ENCODE results near the gene SIRT3.

Gene SIRT3

DNA sequence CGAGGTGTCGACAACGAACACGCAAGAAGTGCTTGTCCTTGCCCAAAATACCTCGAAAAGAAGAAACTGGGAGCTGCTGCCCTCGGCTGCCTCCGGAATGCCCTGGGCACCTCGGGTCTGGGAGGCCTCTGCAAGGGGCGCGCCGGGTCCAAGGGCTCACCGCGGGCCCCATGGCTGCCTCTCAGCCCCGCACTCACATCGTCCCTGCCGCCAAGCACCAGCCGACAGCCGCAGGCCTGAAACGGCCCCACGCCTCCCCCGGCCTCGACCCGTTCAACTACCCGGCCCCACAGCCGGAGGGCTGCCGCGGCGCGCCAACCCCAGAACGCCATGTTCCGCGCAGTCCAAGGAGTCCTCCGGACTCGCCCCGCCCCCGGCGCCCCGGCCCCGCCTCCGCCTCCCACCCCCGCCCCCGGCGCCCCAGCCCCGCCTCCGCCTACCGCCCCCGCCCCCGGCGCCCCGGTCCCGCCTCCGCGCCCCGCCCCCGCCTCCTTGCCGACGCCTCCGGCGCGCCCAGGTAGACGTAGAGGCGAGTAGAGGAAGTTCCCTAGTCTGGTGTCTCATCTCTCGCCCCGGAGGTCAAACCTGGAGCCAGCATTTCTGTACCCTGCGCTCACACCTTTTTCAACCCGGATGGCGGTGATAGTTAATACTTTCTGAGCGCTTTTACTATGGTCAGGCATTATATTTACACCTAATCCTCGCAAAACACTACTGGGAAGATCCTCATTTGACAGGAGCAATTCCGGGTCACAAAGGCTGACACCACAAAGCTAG is at the start of gene SIRT3:
Gene SIRT3 (minus strand): TSS at position 346 of the 777 bp plus-strand sequence. CDS start 14 bp downstream, at position 332.
- H3K79me2 ChIP-seq (ENCODE audit: control insufficient read depth, insufficient read depth, low read length, unreplicated experiment) = peaks cover 52% of the 10 kb centered on the region
- H3K27ac ChIP-seq (ENCODE audit: low read depth, low read length) = peak within 1 kb of the TSS; percentile 92
- peak within 1 kb of the TSS; percentile 92 for H3K4me3 ChIP-seq (ENCODE audit: low read depth, low read length)
- peaks cover 13% of the 10 kb centered on the region for H3K4me1 ChIP-seq (ENCODE audit: control insufficient read depth, insufficient read depth, low read length, unreplicated experiment)
- no peaks in the 10 kb centered on the region for H3K27me3 ChIP-seq (ENCODE audit: insufficient read depth, low read length)
- H2AFZ ChIP-seq (ENCODE audit: low read length, unreplicated experiment) = peak within 1 kb of the TSS; percentile 96
- 0 out of 2 replicates have a peak, but pooled peaks cover 5% of the 10 kb centered on the region for H3K36me3 ChIP-seq (ENCODE audit: insufficient read depth, low read length)

GRCh38 chr11:285894-286220 is 49.7 kb upstream of the SIRT3 start:
- Histone ChIP-seq H3K79me2 (ENCODE audit: control insufficient read depth, insufficient read depth, low read length, unreplicated experiment) (no peaks in the 10 kb centered on the region), H3K4me3 (ENCODE audit: low read depth, low read length) (no peak overlapping the region), H3K4me1 (ENCODE audit: control insufficient read depth, insufficient read depth, low read length, unreplicated experiment) (peaks cover 3% of the 10 kb centered on the region), H2AFZ (ENCODE audit: low read length, unreplicated experiment) (no peak overlapping the region), H3K36me3 (ENCODE audit: insufficient read depth, low read length) (no peaks in the 10 kb centered on the region), H3K27me3 (ENCODE audit: insufficient read depth, low read length) (peaks cover 35% of the 10 kb centered on the region), H3K27ac (ENCODE audit: low read depth, low read length) (no peak overlapping the region)

GRCh38 chr11:285021-285893 is 49.1 kb upstream of the SIRT3 start:
- peaks cover 41% of the 10 kb centered on the region for H3K27me3 ChIP-seq (ENCODE audit: insufficient read depth, low read length)
- H3K4me3 ChIP-seq (ENCODE audit: low read depth, low read length) = no peak overlapping the region
- no peak overlapping the region for H3K27ac ChIP-seq (ENCODE audit: low read depth, low read length)
- H3K36me3 ChIP-seq (ENCODE audit: insufficient read depth, low read length) = no peaks in the 10 kb centered on the region
- H3K4me1 ChIP-seq (ENCODE audit: control insufficient read depth, insufficient read depth, low read length, unreplicated experiment) = peaks cover 3% of the 10 kb centered on the region
- H2AFZ ChIP-seq (ENCODE audit: low read length, unreplicated experiment) = no peak overlapping the region
- H3K79me2 ChIP-seq (ENCODE audit: control insufficient read depth, insufficient read depth, low read length, unreplicated experiment) = no peaks in the 10 kb centered on the region

DNA sequence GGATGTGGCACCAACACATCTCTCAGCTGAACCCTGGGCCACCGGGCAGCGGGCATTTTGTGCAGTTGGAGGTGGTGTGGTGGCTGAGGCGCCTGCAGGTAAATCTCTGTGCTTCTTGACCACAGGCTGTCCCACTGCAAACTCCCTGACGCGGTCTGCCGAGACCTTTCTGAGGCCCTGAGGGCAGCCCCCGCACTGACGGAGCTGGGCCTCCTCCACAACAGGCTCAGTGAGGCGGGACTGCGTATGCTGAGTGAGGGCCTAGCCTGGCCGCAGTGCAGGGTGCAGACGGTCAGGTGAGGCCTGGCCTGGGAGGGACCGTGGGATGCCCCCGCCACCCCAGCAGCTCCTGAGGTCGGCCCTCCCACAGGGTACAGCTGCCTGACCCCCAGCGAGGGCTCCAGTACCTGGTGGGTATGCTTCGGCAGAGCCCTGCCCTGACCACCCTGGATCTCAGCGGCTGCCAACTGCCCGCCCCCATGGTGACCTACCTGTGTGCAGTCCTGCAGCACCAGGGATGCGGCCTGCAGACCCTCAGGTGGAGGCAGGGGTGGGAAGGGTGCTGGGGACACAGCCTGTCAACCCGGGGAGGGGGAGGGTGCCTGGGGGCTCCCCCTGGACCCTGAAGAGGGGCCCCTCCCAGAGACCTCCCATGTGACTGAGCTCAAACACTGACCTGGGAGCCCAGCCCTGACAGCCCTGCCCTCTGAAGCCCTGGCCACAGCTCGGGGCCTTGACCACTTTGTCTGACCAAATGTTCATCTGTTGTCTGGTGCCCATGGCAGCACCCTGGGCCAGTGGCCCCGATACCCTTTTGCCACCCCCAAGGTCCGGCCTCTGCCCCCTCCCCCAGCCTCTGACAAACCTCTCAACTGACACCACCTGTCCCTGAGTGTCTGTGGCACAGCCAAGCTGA is 48.2 kb upstream of the SIRT3 start:
- Histone ChIP-seq H3K79me2 (ENCODE audit: control insufficient read depth, insufficient read depth, low read length, unreplicated experiment) (no peaks in the 10 kb centered on the region), H3K27me3 (ENCODE audit: insufficient read depth, low read length) (peaks cover 50% of the 10 kb centered on the region), H3K36me3 (ENCODE audit: insufficient read depth, low read length) (no peaks in the 10 kb centered on the region)

DNA sequence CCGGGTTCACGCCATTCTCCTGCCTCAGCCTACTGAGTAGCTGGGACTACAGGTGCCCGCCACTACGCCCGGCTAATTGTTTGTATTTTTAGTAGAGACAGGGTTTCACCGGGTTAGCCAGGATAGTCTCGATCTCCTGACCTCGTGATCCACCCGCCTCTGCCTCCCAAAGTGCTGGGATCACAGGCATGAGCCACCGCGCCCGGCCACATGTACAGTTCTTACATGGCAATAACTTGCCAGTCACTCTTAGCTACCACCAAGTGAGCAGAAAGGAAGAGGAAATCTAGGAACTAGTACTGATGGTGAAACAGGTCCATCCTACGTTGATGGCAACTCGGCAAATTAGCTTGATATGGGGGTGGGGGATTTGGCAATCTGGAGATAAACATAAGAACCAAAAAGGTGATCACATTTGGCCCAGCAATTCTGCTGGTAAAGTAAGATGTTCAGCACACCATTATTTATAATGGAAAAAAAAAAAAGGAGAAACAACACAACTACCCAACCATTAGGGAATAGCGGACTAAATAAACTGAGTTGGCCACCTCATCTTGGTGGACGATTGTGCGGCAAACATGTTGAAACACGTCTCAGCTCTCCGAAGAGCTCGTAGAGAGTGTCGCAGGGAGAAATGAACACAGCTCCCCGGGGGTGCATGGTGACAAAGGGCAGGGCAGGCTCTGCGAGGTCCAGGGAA is 47.4 kb upstream of the SIRT3 start:
- Histone ChIP-seq H3K36me3 (ENCODE audit: insufficient read depth, low read length) (no peaks in the 10 kb centered on the region), H3K27me3 (ENCODE audit: insufficient read depth, low read length) (peaks cover 58% of the 10 kb centered on the region), H3K79me2 (ENCODE audit: control insufficient read depth, insufficient read depth, low read length, unreplicated experiment) (no peaks in the 10 kb centered on the region)

More for the DNA sequence above, 48.2 kb upstream of the SIRT3 start:
- Histone ChIP-seq H3K27ac (ENCODE audit: low read depth, low read length) (no peak overlapping the region), H3K4me1 (ENCODE audit: control insufficient read depth, insufficient read depth, low read length, unreplicated experiment) (no peaks in the 10 kb centered on the region), H2AFZ (ENCODE audit: low read length, unreplicated experiment) (no peak overlapping the region), H3K4me3 (ENCODE audit: low read depth, low read length) (no peak overlapping the region)

DNA sequence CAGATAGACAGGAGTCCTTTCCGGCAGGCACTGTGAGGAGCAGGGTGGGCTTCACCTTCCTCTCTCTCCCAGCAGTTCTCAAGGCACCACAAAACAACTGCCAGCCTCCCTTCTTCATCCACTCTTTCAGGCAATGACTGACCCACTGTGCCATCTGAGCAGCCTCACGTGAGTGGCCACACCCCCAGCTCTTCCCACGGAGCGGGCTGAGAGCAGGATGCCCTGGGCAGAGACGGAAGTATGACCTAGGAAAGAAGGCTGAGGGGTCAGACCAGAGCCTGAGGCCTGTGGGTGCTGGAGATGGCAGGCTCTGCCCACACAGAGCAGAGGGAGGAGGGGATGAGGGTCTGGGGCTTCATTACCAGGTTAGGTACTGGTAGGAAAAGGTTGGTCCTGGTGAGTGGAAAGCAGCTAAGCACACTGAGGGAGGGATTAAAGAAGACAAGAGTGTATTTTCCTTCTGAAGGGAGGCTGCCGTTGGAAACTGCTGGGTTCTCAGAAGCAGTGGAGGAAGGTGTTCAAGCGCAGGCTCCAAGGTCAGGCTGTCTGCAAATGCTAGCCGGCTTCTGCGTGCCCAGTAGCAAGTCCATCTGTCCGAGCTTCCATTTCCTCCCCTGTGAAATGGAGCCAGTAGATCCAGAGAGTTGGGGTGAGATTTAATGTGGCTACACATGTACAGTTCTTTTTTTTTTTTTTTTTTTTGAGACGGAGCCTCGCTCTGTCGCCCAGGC is 46.7 kb upstream of the SIRT3 start:
- H3K36me3 ChIP-seq (ENCODE audit: insufficient read depth, low read length) = no peaks in the 10 kb centered on the region
- H3K79me2 ChIP-seq (ENCODE audit: control insufficient read depth, insufficient read depth, low read length, unreplicated experiment) = no peaks in the 10 kb centered on the region
- peaks cover 62% of the 10 kb centered on the region for H3K27me3 ChIP-seq (ENCODE audit: insufficient read depth, low read length)
- H3K27ac ChIP-seq (ENCODE audit: low read depth, low read length) = no peak overlapping the region
- no peak overlapping the region for H2AFZ ChIP-seq (ENCODE audit: low read length, unreplicated experiment)
- H3K4me3 ChIP-seq (ENCODE audit: low read depth, low read length) = no peak overlapping the region
- H3K4me1 ChIP-seq (ENCODE audit: control insufficient read depth, insufficient read depth, low read length, unreplicated experiment) = no peaks in the 10 kb centered on the region

More for the DNA sequence above, 47.4 kb upstream of the SIRT3 start:
- Histone ChIP-seq H3K4me3 (ENCODE audit: low read depth, low read length) (no peak overlapping the region), H3K4me1 (ENCODE audit: control insufficient read depth, insufficient read depth, low read length, unreplicated experiment) (no peaks in the 10 kb centered on the region), H3K27ac (ENCODE audit: low read depth, low read length) (no peak overlapping the region), H2AFZ (ENCODE audit: low read length, unreplicated experiment) (no peak overlapping the region)

DNA sequence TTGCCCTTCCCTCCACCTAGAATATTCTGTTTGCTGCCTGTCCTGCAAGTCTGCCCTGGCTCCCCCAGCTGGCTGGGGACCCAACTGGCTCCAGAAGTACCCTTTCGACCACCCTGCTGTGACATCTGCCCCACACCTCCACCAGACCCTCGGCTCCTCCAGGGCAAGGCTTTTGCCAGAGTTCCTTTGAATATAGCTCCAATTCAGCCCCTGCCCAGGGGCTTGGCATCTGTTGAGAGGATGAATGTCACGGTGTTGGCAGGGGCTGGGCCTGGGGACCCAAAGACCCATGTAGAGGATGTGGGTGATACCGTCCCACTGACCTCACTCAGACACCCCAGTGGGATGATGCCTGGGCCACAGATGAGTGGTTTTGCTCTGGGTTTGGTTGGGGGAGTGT is 46.0 kb upstream of the SIRT3 start:
- Histone ChIP-seq H3K27ac (ENCODE audit: low read depth, low read length) (no peak overlapping the region), H3K4me1 (ENCODE audit: control insufficient read depth, insufficient read depth, low read length, unreplicated experiment) (no peaks in the 10 kb centered on the region), H3K27me3 (ENCODE audit: insufficient read depth, low read length) (peaks cover 65% of the 10 kb centered on the region), H3K79me2 (ENCODE audit: control insufficient read depth, insufficient read depth, low read length, unreplicated experiment) (no peaks in the 10 kb centered on the region), H3K36me3 (ENCODE audit: insufficient read depth, low read length) (no peaks in the 10 kb centered on the region), H3K4me3 (ENCODE audit: low read depth, low read length) (no peak overlapping the region), H2AFZ (ENCODE audit: low read length, unreplicated experiment) (no peak overlapping the region)

DNA sequence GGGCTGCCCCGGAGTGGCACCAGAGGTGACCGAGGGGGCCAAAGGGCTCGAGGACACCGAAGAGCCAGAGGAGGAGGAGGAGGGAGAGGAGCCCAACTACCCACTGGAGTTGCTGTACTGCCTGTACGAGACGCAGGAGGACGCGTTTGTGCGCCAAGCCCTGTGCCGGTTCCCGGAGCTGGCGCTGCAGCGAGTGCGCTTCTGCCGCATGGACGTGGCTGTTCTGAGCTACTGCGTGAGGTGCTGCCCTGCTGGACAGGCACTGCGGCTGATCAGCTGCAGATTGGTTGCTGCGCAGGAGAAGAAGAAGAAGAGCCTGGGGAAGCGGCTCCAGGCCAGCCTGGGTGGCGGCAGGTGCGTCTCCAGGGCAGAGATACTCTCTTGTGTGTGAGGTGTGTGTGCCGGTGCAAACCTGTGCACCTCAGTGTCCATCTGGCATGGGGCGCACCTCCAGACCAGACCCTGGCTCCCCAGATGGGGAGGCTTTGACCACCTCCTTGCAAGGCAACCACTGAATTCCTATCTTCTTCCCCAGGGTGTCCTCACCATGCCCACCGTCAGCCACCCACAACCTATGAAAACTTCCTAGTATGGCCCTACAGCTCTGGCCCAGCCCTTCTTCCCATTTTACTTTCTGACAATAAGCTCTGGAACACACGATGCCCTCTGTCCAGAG is 45.5 kb upstream of the SIRT3 start:
- Histone ChIP-seq H3K4me1 (ENCODE audit: control insufficient read depth, insufficient read depth, low read length, unreplicated experiment) (no peaks in the 10 kb centered on the region), H3K79me2 (ENCODE audit: control insufficient read depth, insufficient read depth, low read length, unreplicated experiment) (no peaks in the 10 kb centered on the region), H3K27ac (ENCODE audit: low read depth, low read length) (no peak overlapping the region), H3K36me3 (ENCODE audit: insufficient read depth, low read length) (no peaks in the 10 kb centered on the region), H3K4me3 (ENCODE audit: low read depth, low read length) (no peak overlapping the region), H2AFZ (ENCODE audit: low read length, unreplicated experiment) (no peak overlapping the region), H3K27me3 (ENCODE audit: insufficient read depth, low read length) (peaks cover 68% of the 10 kb centered on the region)
